Measurements from ENCODE around the gene OTUD5.
"Not testable (repeated sequence)": the region's sequence is repeated elsewhere in the genome, so short reads cannot be mapped to it uniquely, and the experiment has no call there.

Gene OTUD5

DNA sequence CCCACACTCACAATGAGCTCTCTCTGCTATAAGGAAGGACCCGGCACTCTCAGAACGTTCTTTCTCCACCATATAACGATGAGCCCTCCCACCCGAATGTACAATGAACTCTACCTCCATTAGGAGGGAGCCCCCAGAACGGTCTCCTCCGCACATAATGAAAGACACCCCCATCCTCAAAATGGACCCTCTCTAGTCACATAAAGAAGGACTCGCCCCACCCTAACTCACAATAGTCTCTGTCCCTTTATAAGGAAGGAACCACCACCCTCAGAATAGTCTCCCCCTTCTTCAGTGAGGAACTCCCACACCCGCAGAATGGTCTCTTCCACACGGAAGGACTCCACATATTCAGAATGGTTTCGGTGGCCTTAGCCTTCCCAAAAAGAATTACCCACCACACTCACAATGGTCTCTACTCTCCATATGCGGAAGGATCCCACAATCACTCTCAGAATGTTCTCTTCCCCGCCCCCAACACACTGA lies 46.4 kb downstream of the OTUD5 start:
- peak; percentile 43 for DNase-seq

DNA sequence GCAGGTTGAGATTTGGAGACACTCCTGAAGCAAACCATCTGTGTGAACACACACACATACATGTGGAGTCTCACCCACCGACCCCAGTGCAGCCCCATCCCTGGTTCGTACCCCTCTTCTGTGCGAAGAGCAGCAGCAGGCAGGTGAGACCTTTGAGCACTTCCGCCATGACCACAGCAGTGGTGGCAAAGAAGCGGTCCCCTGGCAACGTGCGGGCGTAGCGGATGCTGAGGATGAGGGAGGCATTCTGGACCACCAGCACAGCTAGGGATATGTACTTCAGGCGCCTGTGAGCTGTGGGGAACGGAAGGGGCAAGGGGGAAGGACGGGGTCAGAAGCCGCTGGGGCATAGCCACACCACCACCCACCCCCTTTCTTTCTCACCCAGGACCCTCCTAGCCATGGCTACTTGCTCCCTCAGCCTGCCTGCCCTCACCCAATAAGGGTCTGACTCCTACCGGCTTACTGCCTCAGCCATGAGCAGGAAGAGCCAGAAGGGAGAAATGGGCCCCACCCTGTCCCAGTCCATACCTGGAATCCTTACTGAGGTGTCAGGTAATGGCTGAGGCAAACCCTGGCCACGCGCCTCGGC lies 47.6 kb downstream of the OTUD5 start:
- DNase-seq = no peak

DNA sequence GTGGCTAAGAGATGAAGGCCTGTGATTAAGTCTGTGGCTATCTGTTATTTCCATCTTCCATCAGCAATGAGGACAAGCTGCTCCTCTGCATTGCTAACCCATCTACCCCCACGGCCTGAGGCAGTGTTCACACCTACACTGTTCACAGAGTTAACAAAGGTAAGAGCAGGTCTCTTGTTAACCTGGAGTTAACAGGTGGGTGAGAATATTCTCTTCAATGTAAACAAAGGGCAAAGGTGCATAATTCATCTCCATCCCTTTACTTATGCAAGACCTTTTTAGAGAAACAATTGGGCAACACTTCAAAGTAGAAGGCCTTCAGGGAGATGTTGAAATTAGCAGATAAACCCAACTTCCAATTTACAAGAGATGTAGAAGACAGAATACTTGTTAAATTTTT lies 48.8 kb downstream of the OTUD5 start:
- DNase-seq = no peak

DNA sequence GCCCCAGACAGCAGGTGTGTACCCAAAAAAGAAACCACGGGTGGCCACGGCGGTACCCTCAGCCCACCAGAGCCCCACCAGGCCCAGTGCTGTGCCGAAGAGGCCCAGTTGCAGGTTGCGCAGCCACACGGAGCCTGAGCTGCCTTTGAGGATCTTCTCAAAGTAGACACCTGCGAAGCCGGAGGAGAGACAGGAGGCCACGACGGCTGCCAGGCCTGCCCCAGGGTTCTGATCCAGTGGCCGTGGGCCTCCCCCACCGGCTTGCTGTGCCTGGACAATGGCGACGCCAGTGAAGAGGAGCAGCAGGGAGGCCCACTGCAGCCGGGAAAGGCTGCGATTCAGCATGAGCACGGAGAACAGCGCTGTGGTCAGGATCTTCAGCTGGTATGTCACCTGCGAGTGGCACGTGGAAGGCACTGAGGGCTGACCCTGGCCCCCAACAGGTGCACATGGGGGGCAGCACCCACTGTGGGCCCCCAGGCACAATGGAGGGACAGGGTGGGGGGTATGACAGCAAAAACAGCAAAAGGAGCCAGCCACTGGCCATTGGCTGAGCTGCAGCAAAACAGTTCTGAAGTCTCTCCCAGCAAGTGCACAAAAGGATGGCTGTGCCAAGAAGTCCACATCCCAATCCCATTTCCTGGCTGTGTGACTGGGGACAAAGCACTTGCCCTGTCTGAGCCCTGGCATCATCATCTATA lies 52.2 kb downstream of the OTUD5 start:
- no peak for DNase-seq

DNA sequence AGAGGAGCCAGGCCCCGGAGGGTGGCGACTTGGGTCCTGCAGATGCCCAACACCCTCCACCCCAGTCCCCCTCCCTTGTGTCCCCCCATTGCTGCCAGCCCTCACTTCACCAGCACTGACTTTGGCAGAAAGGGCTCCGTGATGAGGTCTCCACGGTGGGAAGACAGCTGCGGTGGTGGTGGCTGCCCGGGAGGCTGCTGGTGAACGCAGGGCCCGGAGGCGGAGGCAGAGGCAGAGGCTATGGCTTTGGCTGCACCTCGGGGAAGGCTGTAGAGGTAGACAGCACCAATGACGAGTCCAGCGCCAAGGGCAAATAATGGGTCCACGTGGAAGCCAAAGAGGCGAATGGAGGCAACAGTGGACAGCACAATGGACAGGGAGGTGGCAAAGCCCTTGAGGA lies 52.8 kb downstream of the OTUD5 start:
- no peak for DNase-seq

DNA sequence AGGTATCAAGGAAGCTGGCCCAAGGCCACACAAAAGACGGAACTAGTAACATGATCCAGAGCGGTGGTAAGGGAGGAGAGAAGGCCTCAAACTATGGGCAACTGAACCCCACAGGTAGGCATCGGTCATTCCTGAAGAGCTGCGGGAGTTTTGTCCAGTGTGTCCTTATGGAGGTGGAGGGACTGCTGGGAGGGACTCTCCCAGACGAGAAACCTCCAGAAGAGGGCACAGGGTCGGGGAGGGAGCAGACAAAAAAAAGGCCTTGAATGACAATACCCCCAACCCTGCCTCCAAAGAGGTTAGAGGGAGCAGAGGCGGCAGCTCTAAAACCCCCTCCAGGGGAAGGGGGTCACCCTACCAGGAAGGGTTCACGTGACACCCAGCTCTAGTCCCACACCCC lies 53.2 kb downstream of the OTUD5 start:
- DNase-seq = no peak

DNA sequence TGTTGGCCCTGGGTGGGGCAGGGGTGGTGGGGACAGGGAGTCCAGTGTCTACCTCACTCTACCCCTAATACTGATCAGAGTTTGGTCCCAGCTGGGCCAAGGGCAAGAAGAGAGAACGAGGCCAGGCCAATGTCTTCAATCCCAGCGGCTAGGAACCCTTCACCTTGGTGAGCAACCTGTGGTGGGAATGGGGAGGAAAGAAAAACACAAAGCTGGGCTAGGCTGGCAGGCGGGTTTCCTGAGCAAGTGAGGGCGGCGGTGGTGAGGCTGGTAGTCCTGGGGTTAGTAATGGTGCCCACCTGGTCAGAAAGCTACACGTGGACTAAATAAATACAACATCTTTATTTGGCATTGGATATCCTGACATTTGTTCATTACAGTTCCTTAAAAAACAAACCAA lies 54.1 kb downstream of the OTUD5 start:
- no peak for DNase-seq

DNA sequence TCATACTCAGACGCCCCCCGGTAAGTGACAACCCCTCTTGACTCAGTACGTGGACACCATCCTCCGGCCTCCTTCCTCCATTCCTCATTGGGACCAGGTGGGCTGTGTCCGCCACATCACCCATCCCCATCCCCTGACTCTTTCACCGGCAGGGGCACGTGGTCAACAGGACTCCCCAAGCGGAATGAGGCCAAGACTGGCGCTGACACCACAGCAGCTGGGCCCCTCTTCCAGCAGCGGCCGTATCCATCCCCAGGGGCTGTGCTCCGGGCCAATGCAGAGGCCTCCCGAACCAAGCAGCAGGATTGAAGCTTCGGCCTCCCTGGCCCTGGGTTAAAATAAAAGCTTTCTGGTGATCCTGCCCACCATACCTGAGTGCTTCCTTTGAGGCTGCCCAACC lies 54.6 kb downstream of the OTUD5 start:
- DNase-seq = no peak

DNA sequence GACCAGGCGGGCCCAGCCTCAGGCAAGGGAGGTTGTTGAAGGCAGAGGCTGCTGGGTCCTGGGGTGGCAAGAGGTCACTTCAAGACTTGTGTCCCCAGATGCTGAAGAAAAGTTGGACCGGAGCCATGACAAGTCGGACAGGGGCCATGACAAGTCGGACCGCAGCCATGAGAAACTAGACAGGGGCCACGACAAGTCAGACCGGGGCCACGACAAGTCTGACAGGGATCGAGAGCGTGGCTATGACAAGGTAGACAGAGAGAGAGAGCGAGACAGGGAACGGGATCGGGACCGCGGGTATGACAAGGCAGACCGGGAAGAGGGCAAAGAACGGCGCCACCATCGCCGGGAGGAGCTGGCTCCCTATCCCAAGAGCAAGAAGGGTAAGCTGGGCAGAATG lies 55.3 kb downstream of the OTUD5 start:
- DNase-seq = no peak

DNA sequence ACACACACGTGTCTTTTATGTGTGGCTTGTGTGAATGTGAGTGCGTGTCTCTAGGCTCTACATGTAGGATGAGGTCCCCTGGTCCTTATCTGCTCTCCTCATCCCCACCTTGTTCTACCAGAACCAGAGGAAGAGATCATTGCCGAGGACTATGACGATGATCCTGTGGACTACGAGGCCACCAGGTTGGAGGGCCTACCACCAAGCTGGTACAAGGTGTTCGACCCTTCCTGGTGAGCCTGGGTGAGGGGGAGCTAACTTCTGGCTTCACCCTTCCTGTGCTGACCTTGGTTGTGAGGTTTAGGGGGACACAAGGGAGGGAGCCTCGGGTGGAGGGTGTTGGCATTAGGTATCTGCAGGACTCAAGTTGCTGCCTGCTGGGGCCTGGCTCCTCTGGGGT lies 56.3 kb downstream of the OTUD5 start:
- DNase-seq = no peak

DNA sequence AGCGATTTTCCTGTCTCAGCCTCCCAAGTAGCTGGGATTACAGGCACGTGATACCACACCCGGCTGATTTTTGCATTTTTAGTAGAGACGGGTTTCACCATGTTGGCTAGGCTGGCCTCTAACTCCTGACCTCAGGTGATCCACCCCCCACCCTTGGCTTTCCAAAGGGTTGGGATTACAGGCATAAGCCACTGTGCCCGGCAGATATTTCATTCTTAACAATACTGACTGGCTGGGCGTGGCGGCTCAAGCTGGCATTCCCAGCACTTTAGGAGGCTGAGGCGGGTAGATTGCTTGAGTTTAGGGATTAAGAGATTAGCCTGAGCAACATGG lies 58.4 kb downstream of the OTUD5 start:
- no peak for DNase-seq

DNA sequence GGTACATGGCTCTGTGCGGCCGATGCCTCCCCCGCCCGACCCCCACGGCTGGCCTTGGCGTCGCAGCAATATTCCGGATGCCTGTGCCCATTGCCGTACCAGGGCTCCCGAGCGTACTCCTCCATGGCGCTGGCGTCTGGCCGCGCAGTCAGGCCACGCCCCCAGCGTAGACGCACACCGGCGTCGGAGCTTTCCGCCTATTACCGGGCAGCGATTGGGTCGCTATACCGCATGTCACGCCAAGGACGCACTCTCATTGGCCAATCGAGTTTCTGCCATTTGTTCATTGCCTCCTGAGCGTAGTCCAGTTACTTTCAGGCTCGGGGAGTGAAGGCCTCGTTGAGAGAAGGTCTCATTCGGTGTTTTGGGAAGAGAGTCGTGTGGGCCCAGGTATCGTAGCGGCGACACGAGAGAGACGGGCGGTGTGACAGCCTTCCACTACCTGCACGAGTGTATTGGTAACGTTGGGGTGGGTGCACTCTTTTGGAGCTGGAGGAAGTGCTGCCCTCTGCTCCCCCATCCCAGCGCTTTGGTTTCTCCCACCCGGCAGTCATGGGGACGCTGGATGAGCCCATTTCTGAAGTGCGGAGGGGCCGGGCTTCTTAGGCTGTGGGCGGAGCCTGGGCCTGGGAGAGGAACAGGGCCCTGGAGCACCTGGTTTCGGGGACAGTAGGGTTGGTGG lies 59.6 kb downstream of the OTUD5 start, which contains the start of the genes PQBP1 and TIMM17B:
PQBP1 (plus strand) TSS at position 306 of the 682 bp plus-strand sequence. CDS start 580 bp downstream, outside the sequence.
TIMM17B (minus strand) TSS at position 144 of the 682 bp plus-strand sequence; CDS start at position 125, 19 bp downstream.
- peak; percentile 93 for DNase-seq

DNA sequence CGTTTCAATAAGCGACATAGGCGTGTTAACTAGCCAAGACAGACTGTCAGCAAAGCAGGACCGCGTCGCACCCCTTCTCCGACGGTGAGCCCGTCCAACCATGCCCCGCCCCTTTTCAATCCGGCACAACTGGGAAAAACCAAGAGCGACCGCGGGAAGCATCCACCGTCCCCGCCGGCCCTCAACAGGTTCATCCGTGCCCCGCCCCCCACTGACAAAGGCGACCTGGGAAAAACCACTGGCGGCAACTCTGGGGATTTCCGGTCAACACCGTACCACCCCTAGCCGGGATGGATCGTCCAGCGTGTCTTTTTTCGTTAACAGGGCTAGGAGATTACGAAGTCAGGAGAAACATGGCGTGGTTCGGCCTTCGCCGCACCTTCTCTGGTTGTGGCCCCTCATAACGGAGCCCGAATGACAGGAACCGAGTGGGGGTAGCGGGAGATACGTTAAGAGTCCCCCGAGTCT lies 60.2 kb downstream of the OTUD5 start:
- DNase-seq = peak; percentile 79

DNA sequence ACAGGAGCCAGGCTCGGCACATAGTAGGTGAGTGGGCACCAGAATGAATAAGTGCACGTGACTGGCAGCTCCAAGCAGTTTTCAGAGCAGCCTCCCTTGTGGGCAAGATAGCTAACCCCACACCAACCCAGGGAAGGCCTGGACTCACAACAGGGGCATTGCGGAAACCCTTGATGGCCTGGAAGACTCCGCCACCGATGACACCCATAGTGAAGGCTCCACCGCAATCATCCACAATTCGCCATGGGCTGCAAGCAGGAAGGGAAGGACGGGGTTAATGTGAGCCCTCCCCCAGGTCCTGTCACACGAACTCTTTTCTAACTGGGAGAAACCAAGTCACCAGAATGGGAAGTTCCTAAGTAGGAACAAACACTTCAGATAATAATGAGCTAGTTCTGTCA lies 60.8 kb downstream of the OTUD5 start:
- no peak for DNase-seq

DNA sequence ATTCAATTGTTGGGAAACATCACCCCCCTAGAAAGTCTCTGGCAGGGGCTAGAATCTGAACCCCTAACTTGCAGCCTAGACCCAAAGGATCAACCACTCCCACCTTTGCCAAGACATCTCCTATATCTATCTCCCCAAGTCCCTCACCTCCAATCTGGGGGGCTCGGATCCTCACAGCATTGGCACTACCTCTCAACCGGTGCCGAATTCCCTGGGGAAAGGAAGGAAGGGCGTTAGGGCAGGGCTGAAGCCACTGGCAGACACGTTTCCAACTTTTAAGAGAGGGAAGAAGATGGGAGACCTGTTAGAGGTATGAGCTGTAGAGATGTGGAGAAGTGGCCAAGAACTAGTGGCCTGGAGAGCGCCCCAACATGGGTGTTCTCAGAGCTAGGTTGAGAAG lies 62.5 kb downstream of the OTUD5 start:
- no peak for DNase-seq

DNA sequence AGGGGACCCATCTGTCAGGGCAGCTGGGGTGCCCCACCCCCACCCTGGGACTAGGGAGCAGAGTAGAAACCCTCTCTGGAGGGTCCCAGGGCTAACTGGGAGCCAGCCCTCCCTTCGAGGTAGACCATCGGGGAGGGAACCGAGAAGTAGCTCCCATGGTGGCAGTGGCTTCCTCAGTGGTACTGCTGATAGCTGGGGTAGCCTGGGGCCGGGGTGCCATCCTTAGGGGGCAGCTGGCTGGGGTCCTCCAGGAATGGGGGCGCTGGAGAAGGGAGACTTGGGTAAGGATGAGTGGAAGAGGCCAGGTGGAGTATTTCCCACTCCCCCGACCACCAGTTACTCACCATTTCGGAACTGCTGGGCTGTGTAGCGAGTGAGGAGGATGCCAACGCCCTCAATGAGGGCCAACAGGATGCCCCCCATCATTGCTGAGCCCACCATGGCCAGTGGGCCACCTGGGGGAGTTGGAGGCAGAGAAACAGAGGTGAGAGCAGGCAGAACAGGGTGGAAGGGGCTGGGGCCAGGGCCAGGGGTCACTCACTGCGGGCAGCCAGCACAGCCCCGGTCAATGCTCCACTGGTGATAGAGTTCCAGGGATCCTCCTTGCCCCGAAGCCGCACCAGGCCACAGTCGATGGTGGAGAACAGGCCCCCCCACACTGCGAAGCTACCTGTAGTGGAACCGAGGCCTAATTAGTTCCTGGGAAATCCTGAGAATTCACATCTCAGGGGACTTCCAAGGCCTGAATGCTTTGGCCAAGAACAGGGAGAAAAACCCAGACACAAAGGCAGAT lies 63.7 kb downstream of the OTUD5 start:
- DNase-seq = no peak

DNA sequence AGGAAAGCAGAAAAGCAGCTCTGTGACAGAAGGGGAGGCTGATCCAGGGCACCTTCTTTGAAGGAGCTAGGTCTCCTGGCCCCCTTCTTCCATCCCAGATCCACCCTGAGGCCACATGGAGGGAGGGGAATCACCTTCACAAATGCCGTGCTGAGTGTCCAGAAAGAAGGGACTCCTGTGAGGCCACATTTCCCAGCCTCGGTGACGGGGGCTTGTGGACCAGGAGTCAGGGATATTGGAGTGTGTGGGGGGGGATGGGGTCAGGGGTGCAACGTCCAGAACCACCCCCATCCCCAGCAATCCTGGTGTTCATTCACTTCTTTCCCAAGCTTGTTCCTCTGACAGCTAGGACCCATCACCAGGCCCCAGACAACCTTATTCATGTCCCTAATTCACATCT lies 64.5 kb downstream of the OTUD5 start:
- DNase-seq = no peak

DNA sequence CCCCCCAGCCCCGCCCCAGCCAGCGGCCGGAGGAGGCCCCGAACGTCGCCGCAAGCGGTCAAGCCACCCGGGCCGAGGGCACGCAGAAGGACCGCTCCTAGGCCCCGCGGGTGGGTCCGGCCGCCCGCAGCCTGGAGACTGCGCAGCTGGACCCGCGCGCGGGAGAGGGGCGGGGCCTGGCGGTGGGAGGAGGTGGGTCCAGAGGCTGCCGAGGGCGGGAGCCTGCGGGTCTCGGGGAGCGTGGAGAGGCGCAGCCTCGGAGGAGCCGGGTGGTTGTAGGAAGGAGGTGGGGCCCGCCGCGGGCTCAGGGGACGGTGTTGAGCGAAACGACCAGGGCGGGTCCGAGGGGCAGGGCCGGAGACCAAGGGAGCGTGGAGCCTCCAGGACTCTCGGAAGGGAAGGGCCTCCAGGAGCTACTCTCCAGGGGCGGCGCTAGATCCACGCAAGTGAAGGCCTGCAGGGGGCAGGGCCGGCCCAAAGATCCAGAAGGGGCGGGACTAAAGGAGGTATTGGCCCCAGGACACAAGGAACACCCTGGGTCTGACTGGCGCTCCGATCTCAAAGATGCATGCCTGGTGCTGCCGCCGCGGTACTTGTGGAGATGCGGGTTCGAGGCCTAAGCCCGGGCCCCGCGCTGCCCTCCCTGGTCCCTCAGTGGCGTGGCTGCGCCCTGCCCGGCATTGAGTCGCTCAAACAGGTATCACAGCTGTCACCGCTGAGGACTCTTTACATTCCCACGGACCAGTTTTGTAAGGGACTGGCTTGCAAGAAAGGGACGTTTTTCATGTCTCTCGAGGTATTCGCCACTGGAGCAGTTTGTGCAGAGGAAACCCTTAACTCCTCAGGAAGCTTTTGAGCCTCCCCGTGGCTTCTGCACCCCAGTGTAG lies 65.8 kb downstream of the OTUD5 start:
- peak; percentile 81 for DNase-seq

DNA sequence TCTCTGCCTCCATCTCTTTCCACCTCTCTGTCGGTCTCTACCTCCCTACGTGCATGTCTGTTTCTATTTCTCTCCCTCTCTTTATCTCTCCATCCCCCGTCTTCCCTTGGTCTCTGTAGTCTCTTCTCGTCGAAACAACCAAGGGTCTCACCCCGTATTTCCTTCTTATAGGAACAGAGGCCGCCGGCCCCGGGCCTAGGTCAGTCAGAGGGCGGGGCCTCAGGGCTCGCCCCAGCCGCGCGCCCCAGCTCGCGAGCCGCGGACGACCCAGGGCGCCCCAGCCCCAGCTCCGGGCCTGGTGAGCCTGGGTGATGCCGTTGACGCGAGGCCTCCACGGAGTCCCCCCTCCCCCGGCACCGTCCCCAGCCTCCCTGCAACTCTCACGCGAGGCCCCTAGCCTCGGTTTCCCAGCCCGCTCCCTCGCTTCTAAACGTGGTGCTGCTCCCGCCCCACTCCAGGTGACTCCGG lies 66.4 kb downstream of the OTUD5 start:
- no peak for DNase-seq

DNA sequence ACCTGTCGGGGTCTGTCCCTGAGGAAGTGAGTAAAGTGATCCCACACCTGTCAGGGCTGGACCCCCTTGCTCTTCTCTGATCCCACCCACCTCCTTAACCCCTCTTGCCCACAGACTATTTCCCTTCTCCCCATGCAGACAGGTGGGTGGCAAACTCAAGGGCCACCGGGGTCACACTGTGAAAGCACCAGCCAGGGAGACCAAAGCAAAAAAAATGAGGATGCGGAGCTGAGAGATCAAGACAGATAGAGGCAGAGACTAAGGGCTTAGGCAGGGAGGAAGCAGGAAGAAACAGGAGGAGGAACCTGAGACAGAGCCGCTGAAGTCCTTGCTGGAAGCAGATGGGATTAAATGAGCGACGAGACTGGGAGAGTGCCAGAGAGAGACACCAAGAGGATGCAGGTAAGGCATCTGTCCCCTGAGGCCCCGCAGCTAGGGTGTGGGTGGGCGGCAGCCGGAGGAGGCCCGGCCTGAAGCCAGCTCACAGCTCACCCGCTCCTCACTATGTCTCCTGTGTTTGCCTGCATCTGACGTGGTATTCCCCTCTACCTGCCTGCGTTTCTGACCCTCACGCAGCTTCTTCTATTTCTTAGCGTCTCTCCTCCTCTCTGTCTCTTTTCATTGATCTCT lies 67.0 kb downstream of the OTUD5 start:
- DNase-seq = no peak

DNA sequence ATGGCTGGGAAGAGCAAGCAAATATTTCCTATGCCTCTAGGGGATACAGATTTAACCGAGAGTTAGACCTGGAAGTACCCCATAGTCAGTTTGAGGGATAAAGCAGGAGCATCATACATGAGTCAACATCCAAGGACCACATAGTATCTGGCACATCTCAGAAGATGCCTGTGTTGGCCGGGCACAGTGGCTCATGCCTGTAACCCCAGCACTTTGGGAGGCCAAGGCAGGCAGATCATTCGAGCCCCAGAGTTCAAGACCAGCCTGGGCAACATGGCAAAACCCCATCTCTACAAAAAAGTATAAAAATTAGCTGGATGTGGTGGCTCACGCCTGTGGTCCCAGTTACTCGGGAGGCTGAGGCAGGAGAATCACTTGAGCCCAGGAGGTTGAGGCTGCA lies 70.8 kb downstream of the OTUD5 start:
- not testable (repeated sequence) for DNase-seq

DNA sequence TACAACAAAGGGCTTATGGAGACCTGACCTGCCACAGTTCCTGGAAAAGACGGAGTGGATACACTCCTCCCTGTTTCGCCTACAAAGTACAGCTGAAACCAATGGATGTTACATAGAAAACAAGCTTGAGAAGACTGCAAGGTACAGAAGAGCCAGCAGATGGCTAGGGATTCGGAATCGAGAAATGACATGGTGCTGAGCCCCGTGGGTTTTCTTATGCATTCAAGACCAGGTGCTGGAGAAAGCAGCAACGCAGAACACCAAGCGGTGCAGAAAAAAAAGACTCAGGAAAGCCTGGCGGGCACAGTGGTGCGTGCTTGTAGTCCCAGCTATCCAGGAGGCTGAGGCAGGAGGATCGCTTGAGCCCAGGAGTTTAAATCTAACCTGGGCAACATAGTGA lies 73.7 kb downstream of the OTUD5 start:
- no peak for DNase-seq

Data from CD4-positive, alpha-beta T cell treated with Interferon gamma for 1 hour (primary cell).